ENCODE data around the gene DACH1.
A peak's percentile ranks its signal among the peaks of the same experiment; 100 is the strongest.

DACH1 gene

DNA sequence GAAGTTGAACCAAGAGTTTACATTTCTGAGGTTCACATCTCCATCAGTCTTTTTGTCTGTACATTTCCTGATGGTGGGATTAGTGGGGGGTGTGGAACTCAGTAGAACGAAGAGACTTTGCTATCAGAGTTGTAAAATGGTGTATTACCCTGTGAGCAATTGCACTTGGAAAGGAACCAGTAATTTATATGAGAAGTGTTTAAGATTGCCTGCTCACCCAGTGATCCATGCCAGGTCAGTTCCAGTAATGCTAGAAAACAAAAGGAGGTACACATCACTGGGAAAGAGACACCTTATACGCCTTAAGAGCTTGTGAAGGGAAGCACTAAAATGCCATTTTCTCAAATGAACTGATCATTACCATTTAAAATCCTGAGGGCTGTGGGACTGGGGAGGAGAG is 7.5 kb upstream of the DACH1 start (continued):
- TF ChIP-seq, protein P1, sequence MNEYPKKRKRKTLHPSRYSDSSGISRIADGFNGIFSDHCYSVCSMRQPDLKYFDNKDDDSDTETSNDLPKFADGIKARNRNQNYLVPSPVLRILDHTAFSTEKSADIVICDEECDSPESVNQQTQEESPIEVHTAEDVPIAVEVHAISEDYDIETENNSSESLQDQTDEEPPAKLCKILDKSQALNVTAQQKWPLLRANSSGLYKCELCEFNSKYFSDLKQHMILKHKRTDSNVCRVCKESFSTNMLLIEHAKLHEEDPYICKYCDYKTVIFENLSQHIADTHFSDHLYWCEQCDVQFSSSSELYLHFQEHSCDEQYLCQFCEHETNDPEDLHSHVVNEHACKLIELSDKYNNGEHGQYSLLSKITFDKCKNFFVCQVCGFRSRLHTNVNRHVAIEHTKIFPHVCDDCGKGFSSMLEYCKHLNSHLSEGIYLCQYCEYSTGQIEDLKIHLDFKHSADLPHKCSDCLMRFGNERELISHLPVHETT (tag by site-specific recombination; IDR thresholded peaks at IDR 0.05) = no peak
- TF ChIP-seq MEIS1 (CRISPR knock-in tag; IDR thresholded peaks at IDR 0.05; ENCODE audit: borderline replicate concordance) (no peak), ZNF404 (tag by site-specific recombination; IDR thresholded peaks at IDR 0.05) (no peak), YY2 (tag by site-specific recombination; IDR thresholded peaks at IDR 0.05) (no peak), ZNF324 (tag by site-specific recombination; IDR thresholded peaks at IDR 0.05) (no peak), ZXDB (tag by site-specific recombination; IDR thresholded peaks at IDR 0.05) (no peak), ZNF571 (tag by site-specific recombination; IDR thresholded peaks at IDR 0.05) (no peak), ZNF202 (tag by site-specific recombination; IDR thresholded peaks at IDR 0.05; ENCODE audit: borderline replicate concordance) (no peak), GLIS2 (tag by site-specific recombination; IDR thresholded peaks at IDR 0.05) (no peak), ZNF354C (tag by site-specific recombination; IDR thresholded peaks at IDR 0.05; ENCODE audit: borderline replicate concordance, low read depth) (no peak), ZFP69B (tag by site-specific recombination; IDR thresholded peaks at IDR 0.05) (no peak), ZNF37A (tag by site-specific recombination; IDR thresholded peaks at IDR 0.05) (no peak), ZNF530 (tag by site-specific recombination; IDR thresholded peaks at IDR 0.05; ENCODE audit: low read depth) (no peak), SETDB1 (IDR thresholded peaks at IDR 0.05; ENCODE audit: insufficient read length, low read length) (no peak), ZNF169 (tag by site-specific recombination; IDR thresholded peaks at IDR 0.05) (no peak), ZFP3 (tag by site-specific recombination; IDR thresholded peaks at IDR 0.05; ENCODE audit: low read depth) (no peak), ZNF521 (tag by site-specific recombination; IDR thresholded peaks at IDR 0.05) (no peak), ZNF626 (tag by site-specific recombination; IDR thresholded peaks at IDR 0.05) (no peak), ZSCAN23 (tag by site-specific recombination; IDR thresholded peaks at IDR 0.05) (no peak), ZBTB1 (tag by site-specific recombination; IDR thresholded peaks at IDR 0.05) (no peak), ZNF223 (tag by site-specific recombination; IDR thresholded peaks at IDR 0.05) (no peak), ZNF292 (tag by site-specific recombination; IDR thresholded peaks at IDR 0.05; ENCODE audit: borderline replicate concordance, low read depth) (no peak), ZNF112 (tag by site-specific recombination; IDR thresholded peaks at IDR 0.05) (no peak), ZNF585B (tag by site-specific recombination; IDR thresholded peaks at IDR 0.05) (no peak), ZSCAN30 (tag by site-specific recombination; IDR thresholded peaks at IDR 0.05) (0 out of 2 replicates have a peak, but pooled peaks have one; percentile 32), ZNF121 (tag by site-specific recombination; IDR thresholded peaks at IDR 0.05) (no peak), ZNF548 (tag by site-specific recombination; IDR thresholded peaks at IDR 0.05) (no peak), ZEB2 (tag by site-specific recombination; IDR thresholded peaks at IDR 0.05) (no peak), ZNF843 (tag by site-specific recombination; IDR thresholded peaks at IDR 0.05) (peak; percentile 64; the same call in 1 of the 2 replicates), KLF7 (tag by site-specific recombination; IDR thresholded peaks at IDR 0.05; ENCODE audit: borderline replicate concordance) (no peak)
- TF ChIP-seq, protein P2, sequence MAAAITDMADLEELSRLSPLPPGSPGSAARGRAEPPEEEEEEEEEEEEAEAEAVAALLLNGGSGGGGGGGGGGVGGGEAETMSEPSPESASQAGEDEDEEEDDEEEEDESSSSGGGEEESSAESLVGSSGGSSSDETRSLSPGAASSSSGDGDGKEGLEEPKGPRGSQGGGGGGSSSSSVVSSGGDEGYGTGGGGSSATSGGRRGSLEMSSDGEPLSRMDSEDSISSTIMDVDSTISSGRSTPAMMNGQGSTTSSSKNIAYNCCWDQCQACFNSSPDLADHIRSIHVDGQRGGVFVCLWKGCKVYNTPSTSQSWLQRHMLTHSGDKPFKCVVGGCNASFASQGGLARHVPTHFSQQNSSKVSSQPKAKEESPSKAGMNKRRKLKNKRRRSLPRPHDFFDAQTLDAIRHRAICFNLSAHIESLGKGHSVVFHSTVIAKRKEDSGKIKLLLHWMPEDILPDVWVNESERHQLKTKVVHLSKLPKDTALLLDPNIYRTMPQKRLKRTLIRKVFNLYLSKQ (tag by site-specific recombination; IDR thresholded peaks at IDR 0.05; ENCODE audit: borderline replicate concordance) = no peak
- TF ChIP-seq, protein P3, sequence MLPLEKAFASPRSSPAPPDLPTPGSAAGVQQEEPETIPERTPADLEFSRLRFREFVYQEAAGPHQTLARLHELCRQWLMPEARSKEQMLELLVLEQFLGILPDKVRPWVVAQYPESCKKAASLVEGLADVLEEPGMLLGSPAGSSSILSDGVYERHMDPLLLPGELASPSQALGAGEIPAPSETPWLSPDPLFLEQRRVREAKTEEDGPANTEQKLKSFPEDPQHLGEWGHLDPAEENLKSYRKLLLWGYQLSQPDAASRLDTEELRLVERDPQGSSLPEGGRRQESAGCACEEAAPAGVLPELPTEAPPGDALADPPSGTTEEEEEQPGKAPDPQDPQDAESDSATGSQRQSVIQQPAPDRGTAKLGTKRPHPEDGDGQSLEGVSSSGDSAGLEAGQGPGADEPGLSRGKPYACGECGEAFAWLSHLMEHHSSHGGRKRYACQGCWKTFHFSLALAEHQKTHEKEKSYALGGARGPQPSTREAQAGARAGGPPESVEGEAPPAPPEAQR (tag by site-specific recombination; IDR thresholded peaks at IDR 0.05) = no peak
- TF ChIP-seq, protein P4, sequence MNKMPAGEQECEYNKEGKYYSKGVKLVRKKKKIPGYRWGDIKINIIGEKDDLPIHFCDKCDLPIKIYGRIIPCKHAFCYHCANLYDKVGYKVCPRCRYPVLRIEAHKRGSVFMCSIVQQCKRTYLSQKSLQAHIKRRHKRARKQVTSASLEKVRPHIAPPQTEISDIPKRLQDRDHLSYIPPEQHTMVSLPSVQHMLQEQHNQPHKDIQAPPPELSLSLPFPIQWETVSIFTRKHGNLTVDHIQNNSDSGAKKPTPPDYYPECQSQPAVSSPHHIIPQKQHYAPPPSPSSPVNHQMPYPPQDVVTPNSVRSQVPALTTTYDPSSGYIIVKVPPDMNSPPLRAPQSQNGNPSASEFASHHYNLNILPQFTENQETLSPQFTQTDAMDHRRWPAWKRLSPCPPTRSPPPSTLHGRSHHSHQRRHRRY (tag by site-specific recombination; IDR thresholded peaks at IDR 0.05) = no peak
- TF ChIP-seq, protein P5, sequence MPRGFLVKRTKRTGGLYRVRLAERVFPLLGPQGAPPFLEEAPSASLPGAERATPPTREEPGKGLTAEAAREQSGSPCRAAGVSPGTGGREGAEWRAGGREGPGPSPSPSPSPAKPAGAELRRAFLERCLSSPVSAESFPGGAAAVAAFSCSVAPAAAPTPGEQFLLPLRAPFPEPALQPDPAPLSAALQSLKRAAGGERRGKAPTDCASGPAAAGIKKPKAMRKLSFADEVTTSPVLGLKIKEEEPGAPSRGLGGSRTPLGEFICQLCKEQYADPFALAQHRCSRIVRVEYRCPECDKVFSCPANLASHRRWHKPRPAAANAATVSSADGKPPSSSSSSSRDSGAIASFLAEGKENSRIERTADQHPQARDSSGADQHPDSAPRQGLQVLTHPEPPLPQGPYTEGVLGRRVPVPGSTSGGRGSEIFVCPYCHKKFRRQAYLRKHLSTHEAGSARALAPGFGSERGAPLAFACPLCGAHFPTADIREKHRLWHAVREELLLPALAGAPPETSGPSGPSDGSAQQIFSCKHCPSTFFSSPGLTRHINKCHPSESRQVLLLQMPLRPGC (tag by site-specific recombination; IDR thresholded peaks at IDR 0.05) = no peak
- TF ChIP-seq, protein P6, sequence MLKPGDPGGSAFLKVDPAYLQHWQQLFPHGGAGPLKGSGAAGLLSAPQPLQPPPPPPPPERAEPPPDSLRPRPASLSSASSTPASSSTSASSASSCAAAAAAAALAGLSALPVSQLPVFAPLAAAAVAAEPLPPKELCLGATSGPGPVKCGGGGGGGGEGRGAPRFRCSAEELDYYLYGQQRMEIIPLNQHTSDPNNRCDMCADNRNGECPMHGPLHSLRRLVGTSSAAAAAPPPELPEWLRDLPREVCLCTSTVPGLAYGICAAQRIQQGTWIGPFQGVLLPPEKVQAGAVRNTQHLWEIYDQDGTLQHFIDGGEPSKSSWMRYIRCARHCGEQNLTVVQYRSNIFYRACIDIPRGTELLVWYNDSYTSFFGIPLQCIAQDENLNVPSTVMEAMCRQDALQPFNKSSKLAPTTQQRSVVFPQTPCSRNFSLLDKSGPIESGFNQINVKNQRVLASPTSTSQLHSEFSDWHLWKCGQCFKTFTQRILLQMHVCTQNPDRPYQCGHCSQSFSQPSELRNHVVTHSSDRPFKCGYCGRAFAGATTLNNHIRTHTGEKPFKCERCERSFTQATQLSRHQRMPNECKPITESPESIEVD (tag by site-specific recombination; IDR thresholded peaks at IDR 0.05) = peak; percentile 95
